HUES6 (cell line): Measurements from ENCODE around the gene ADRA1B.
A peak's percentile ranks its signal among the peaks of the same experiment; 100 is the strongest.

Source experiments
- H3K27ac ChIP-seq: 2 replicates; pipeline ENCODE4 v1.7.0; 2013; ENCODE audit warnings: low read depth, mild to moderate bottlenecking, low read length, inconsistent platforms
- H3K27me3 ChIP-seq: 2 replicates; pipeline ENCODE4 v1.6.1; 2013; ENCODE audit warnings: low read length; ENCODE audit not compliant: control insufficient read depth, insufficient read depth
- H3K36me3 ChIP-seq: 2 replicates; pipeline ENCODE4 v1.6.1; 2013; ENCODE audit warnings: low read length; ENCODE audit not compliant: control insufficient read depth, insufficient read depth
- H3K4me1 ChIP-seq: 2 replicates; pipeline ENCODE4 v1.6.1; 2013; ENCODE audit warnings: low read length; ENCODE audit not compliant: control insufficient read depth, insufficient read depth
- H3K4me3 ChIP-seq: 2 replicates; pipeline ENCODE4 v1.5.1; 2013; ENCODE audit warnings: low read depth, low read length
- H3K9ac ChIP-seq: one replicate; pipeline ENCODE4 v1.6.1; 2013; ENCODE audit warnings: mild to moderate bottlenecking, low read length
- H3K9me3 ChIP-seq: 2 replicates; pipeline ENCODE4 v1.6.1; 2013; ENCODE audit warnings: low read depth, low read length; ENCODE audit not compliant: control insufficient read depth, insufficient read depth

Gene ADRA1B

DNA sequence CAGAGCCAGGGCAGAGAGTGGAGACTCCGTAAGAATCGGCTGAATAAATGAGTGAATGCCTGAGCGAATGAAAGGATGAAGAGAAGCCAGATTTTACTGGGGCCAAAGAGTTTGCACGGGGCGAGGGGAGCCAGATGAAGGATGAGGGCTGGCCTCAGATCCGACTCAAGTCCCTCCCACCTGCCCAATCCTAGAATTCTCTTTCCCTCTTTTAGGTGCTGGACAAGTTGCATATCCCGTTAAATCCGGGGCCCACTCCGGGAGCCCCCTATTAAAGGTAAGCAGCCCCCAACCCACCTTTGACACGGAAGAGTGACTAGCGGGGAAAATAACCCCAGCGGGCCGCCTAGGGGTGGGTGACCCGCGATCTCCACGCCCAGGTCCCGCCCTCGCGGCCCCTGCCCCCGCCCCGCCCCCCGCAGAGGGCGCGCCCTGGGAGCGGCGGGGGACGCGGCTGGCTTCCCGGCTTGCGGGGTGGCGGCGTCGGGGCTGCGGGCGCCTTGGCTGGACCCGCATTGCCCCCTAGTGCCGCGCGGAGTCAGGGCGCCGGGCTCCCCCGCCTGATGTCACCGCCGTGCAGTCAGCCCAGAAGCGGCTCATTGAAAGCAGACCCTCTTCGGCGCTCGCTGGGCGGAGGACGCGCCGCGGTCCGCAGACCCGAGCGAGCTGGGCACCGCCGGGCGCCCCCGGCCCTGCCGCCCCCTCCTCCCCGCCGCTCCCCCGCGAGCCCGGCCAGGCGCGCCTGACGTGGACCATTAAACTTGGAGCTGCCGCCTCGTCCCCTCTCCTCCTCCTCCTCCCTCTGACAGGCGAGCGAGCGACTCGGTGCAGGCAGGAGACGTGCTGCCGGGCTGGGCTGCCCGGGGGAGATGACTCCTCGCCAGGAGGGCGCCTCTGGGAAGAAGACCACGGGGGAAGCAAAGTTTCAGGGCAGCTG lies at the start of gene ADRA1B:
TSS of gene ADRA1B (plus strand) at position 579 of the 937 bp plus-strand sequence. CDS start 424 bp downstream, outside the sequence.
- no peaks in the 10 kb centered on the region for H3K36me3 ChIP-seq
- H3K27me3 ChIP-seq, result peaks cover 60% of the 10 kb centered on the region
- no peak within 1 kb of the TSS for H3K9ac ChIP-seq
- H3K4me1 ChIP-seq, result peaks cover 14% of the 10 kb centered on the region
- no peaks in the 10 kb centered on the region for H3K9me3 ChIP-seq
- H3K4me3 ChIP-seq, result peak within 1 kb of the TSS; percentile 71
- H3K27ac ChIP-seq, result no peak within 1 kb of the TSS

DNA sequence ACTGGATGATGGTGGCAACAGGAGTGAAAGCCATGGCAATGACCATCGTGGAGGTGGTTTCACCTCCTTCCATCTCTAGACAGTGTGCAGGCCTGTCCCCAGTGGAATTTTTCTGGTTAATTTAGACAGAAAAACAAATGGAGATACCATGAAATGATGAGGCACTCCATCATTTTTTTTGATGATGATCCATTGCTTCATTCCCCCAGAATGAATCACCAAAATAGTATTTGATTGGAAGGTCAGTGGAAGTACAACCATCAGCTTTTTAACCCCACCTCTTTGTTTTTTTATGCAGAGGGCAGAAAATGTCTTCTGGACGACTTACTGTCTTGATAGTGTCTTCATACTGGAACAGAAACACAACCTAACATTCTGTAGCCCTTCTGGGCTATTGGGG lies 42.6 kb upstream of the ADRA1B start:
- 0 out of 2 replicates have a peak, but pooled peaks cover under 1% of the 10 kb centered on the region for H3K27me3 ChIP-seq
- H3K36me3 ChIP-seq, result no peaks in the 10 kb centered on the region
- H3K9me3 ChIP-seq, result no peaks in the 10 kb centered on the region
- H3K4me1 ChIP-seq, result peaks cover under 1% of the 10 kb centered on the region
- H3K27ac ChIP-seq, result no peak overlapping the region
- no peak overlapping the region for H3K4me3 ChIP-seq
- H3K9ac ChIP-seq, result no peak overlapping the region

DNA sequence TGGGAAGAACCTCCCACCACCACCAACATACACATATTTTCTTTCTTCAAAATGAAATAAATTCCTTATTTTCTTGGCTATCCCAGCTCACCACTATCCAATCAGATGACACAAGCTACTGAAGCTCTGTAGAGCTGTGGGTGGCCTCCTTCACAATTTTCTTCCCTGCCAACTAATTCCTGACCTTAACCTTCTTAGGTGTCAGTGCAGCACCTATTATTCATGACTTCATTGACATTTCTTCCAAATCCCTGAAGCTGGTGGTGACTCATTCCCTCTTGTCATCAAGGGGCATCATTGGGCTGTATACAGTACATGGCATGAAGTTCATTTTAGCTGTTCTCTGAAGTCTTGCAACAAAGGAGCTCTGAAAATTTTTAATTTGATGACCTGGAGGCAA lies 42.0 kb upstream of the ADRA1B start:
- H3K4me3 ChIP-seq, result no peak overlapping the region
- no peaks in the 10 kb centered on the region for H3K9me3 ChIP-seq
- H3K27me3 ChIP-seq, result no peaks in the 10 kb centered on the region
- H3K9ac ChIP-seq, result no peak overlapping the region
- no peak overlapping the region for H3K27ac ChIP-seq
- no peaks in the 10 kb centered on the region for H3K36me3 ChIP-seq
- peaks cover 7% of the 10 kb centered on the region for H3K4me1 ChIP-seq

DNA sequence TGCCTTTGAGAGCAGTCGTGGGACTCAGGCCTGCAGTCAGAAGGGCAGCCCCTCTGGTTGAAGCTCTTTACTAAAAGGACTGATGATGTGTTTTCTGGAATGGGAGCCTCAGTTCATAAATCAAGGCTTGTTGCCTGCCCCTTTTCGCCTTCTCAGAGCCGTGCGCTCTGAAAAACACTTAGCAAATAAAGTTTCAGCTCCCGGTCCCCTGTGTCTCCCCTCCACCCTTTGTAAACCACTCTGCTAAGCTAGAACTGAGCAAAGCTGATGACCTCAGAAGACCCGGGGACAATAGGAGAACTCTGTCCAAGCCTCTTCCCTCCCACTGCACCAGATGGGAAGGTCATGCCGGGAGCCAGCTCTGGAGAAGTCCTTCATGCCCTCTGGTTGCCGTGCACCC lies 39.3 kb upstream of the ADRA1B start:
- no peak overlapping the region for H3K9ac ChIP-seq
- H3K4me3 ChIP-seq, result no peak overlapping the region
- H3K4me1 ChIP-seq, result peaks cover 10% of the 10 kb centered on the region
- H3K9me3 ChIP-seq, result no peaks in the 10 kb centered on the region
- H3K27me3 ChIP-seq, result no peaks in the 10 kb centered on the region
- no peak overlapping the region for H3K27ac ChIP-seq
- no peaks in the 10 kb centered on the region for H3K36me3 ChIP-seq

DNA sequence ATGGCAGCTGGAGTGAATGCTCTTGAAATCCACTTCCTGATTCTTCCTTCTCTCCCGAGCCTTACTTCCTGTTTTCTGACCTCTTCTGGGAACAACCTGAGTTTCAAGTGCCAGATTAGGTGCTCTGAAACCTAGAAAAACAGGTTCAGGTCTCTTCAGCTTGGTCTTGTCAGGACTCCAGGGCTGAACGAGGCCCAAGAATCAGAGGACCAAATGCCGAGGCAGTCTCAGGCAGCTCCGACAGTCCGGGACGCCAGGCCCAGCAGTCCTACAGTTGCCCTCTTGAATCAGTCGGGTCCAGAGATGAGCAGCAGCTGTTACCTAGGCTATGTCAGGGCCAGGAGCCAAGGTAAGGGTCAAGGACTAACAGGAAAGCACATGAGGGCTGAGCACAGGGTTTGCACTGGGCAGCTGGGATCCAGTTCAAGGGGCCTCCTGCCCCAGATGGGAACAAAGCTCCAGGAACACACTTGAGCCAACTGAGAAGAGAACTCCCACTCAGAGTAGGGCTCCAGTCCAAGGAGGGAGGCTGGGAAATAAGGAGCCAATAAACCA lies 38.3 kb upstream of the ADRA1B start:
- H3K27me3 ChIP-seq, result no peaks in the 10 kb centered on the region

DNA sequence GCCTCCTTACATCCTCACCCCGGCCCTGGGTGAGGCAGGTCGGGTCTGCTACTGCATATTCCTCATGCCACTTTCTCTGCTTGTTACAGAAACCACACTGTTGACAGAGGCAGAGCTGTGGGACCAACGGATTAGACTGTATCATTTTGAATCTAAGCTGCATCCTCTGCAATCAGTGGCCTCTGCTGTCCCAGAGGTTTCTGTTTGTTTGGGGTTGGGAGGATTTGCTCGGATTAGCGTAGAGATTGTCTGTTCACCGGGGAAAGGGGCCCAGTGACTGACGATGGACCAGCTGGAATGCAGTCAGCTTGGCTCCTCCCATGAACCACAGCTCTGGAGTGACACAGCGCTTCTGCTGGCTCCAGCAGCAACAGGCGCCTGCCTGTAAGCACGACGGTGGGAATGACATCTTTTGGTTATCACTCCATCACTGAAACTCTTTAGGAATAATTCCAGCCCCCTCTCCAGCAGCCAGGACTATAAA lies 37.3 kb upstream of the ADRA1B start:
- no peak overlapping the region for H3K4me3 ChIP-seq
- H3K27me3 ChIP-seq, result no peaks in the 10 kb centered on the region
- H3K36me3 ChIP-seq, result no peaks in the 10 kb centered on the region
- H3K27ac ChIP-seq, result no peak overlapping the region
- H3K9me3 ChIP-seq, result no peaks in the 10 kb centered on the region
- peak overlapping the region; percentile 34 for H3K9ac ChIP-seq
- H3K4me1 ChIP-seq, result peaks cover 10% of the 10 kb centered on the region

More for the DNA sequence above, 38.3 kb upstream of the ADRA1B start:
- no peaks in the 10 kb centered on the region for H3K9me3 ChIP-seq
- H3K27ac ChIP-seq, result no peak overlapping the region
- H3K4me3 ChIP-seq, result no peak overlapping the region
- H3K36me3 ChIP-seq, result no peaks in the 10 kb centered on the region
- peaks cover 10% of the 10 kb centered on the region for H3K4me1 ChIP-seq
- H3K9ac ChIP-seq, result no peak overlapping the region

DNA sequence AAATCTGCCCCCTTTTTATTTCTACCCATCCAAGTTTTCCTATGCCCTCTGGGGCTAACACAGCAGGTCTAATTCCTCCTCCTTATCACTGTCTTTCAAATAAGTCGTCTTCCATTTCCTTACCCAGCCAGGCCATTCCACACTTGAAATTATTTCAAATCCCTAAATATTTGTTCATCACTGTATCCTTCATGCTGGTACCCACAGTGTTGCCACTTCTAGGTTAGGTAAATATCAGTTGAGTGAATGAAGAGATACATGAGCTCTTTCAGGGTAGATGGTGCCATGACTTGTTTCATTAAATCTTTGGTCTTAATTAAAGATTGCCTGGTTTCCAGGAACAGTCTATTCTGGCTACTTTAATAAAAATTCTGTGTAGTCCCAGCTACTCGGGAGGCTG lies 35.6 kb upstream of the ADRA1B start:
- H3K4me3 ChIP-seq, result no peak overlapping the region
- peaks cover 10% of the 10 kb centered on the region for H3K4me1 ChIP-seq
- no peak overlapping the region for H3K9ac ChIP-seq
- no peak overlapping the region for H3K27ac ChIP-seq
- H3K36me3 ChIP-seq, result no peaks in the 10 kb centered on the region
- no peaks in the 10 kb centered on the region for H3K9me3 ChIP-seq
- no peaks in the 10 kb centered on the region for H3K27me3 ChIP-seq

DNA sequence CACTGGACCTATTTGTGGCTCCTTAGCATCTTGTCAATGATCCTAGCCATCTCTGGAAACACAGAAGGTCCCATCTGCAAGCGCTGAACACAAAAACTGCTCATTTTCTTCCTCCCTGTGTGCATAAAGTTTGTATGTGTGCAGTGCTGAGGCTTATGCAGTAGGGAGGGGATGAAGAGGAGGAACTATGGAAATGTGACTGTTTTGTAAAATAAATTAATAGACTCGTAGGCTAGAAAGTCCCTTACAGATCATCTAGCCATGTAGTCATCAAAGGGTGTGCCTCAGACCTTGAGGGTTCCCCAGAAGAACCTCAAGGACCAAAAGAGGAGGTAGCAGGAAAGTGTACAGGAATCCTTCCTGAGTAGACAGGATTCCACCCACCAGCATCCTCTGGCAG lies 34.3 kb upstream of the ADRA1B start:
- Histone ChIP-seq H3K9ac (no peak overlapping the region), H3K4me1 (peaks cover 10% of the 10 kb centered on the region), H3K9me3 (no peaks in the 10 kb centered on the region), H3K4me3 (no peak overlapping the region), H3K27ac (no peak overlapping the region), H3K27me3 (no peaks in the 10 kb centered on the region), H3K36me3 (no peaks in the 10 kb centered on the region)

DNA sequence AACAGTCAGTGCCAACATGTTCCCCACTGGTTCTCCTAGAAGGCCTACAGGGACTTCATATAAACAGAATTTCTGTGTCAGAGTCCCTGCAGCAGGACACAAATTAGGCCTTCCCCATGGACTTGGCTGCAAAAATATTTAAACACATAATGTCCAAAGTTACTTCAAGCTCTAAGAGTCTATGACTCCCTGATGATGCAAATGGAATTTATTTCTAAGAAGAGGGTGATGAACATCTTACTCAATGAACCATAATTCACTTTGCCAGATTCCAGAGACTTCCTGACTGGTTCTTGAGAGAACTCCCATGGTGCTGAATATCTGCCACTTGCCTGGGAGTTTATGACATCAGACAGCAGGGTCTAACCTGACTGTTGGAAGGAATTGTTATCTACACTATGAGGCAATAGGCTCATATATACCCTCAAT lies 32.7 kb upstream of the ADRA1B start:
- Histone ChIP-seq H3K4me3 (no peak overlapping the region), H3K4me1 (peaks cover 10% of the 10 kb centered on the region), H3K27me3 (no peaks in the 10 kb centered on the region), H3K27ac (no peak overlapping the region), H3K36me3 (no peaks in the 10 kb centered on the region), H3K9ac (no peak overlapping the region), H3K9me3 (no peaks in the 10 kb centered on the region)

DNA sequence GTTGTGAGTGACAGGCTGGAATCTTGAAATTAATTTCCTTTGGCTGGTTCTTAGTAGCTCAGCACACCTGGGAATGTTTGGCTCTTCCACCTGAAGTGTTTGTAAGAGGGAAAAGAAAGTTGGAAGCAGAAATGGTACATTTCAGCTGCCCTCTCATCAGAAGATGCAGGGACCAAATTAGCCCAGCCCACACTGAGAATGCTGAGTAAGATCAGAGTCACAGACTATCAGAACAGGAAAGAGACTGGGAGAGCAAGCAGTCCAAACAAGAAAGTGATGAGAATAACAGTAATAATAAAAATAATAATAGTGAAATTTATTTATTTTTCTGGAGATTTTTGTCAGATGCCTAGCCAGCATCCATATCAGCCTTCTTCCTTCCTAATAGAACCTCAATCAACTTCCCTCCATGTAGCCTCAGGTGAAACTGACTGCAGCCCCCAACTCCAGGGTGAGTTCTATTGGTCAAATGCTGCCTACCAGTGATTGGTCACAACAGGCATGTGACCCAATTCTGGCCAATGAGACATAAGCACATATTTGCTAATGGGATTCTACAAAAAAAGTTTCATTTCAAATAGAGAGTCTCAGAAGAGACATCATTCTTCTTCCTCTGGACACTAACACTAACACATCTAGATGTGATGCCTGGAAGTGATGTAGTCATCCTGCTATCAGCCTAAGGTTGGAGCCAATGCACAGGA lies 31.2 kb upstream of the ADRA1B start:
- no peaks in the 10 kb centered on the region for H3K4me1 ChIP-seq
- H3K27ac ChIP-seq, result no peak overlapping the region

More for the DNA sequence above, 31.2 kb upstream of the ADRA1B start:
- Histone ChIP-seq H3K9ac (no peak overlapping the region), H3K36me3 (no peaks in the 10 kb centered on the region), H3K9me3 (no peaks in the 10 kb centered on the region), H3K4me3 (no peak overlapping the region), H3K27me3 (no peaks in the 10 kb centered on the region; the same call in 1 of the 2 replicates)
